Epithelial cell of proximal tubule (primary cell): Measurements from ENCODE around the gene GIMAP6. TPM values are rescaled to one million over a fixed set of nuclear protein-coding genes. Genes with fewer than 3 reads are reported as not detected.

Experiments
- DNase-seq: peaks from one replicate; pipeline ENCODE4 v3.0.0-alpha.2; 2011; ENCODE audit warnings: low read depth
- H3K4me3 ChIP-seq: 2 replicates; pipeline ENCODE4 v1.5.1; 2011; ENCODE audit warnings: low read depth, mild to moderate bottlenecking, low read length
- CTCF ChIP-seq: conservative IDR thresholded peaks from 2 replicates; pipeline ENCODE4 v1.5.1; 2012; ENCODE audit warnings: low read depth, mild to moderate bottlenecking, low read length
- total RNA-seq: library from RNA; depleted of rRNA; stranded (reverse); fragments of >200 nt; gene quantifications from 2 replicates; pipeline ENCODE4 v1.2.3, GENCODE V29; 2015

The GIMAP6 gene
- total RNA-seq, 1 donor from 2014 or later, result not detected

- H3K4me3 ChIP-seq, result no peak overlapping the region
- no peak for TF ChIP-seq CTCF
- no peak for DNase-seq
Observed at GRCh38 chr7:150595361-150595760, 36.8 kb downstream of the GIMAP6 start.

- no peak for TF ChIP-seq CTCF
- DNase-seq, result no peak
- no peak overlapping the region for H3K4me3 ChIP-seq
Observed at GRCh38 chr7:150594805-150595204, 37.4 kb downstream of the GIMAP6 start.

- TF ChIP-seq CTCF, result no peak
- DNase-seq, result no peak
- H3K4me3 ChIP-seq, result no peak overlapping the region
Observed at GRCh38 chr7:150587551-150587950, 44.6 kb downstream of the GIMAP6 start.

GRCh38 chr7:150586785-150587152 lies 45.4 kb downstream of the GIMAP6 start:
- TF ChIP-seq CTCF, result no peak

GRCh38 chr7:150586068-150586784 lies 46.0 kb downstream of the GIMAP6 start:
- no peak overlapping the region for H3K4me3 ChIP-seq
- TF ChIP-seq CTCF, result no peak
- no peak for DNase-seq

More at GRCh38 chr7:150586785-150587152, 45.4 kb downstream of the GIMAP6 start:
- no peak for DNase-seq
- H3K4me3 ChIP-seq, result no peak overlapping the region

- no peak for TF ChIP-seq CTCF
- H3K4me3 ChIP-seq, result no peak overlapping the region
- no peak for DNase-seq
Observed at GRCh38 chr7:150585199-150585598, 47.0 kb downstream of the GIMAP6 start.
